A549 (cell line): ENCODE results near the gene MDM1. TPM values are rescaled to one million over a fixed set of nuclear protein-coding genes. Genes with fewer than 3 reads are reported as not detected.

Source experiments
- ATAC-seq, 2 experiments: fragments of 200-7000 bp in 1 of 2; fragments of >200 bp in 1 of 2; cut with Nextera tagmentation in 1 of 2; cut with Tn5 transposase in 1 of 2; 3 replicates each; pipeline versions ENCODE4 v1.8.0 to v1.9.1; 2018 to 2020; ENCODE audit warnings: mild to moderate bottlenecking in 1 of 2, moderate library complexity in 1 of 2
- CTCF ChIA-PET: fragments of 300-600 bp; sonication (Branson Sonifier 250); formaldehyde crosslinking; extraction: SDS; loops from one replicate; lab custom pipeline; 2021; ENCODE audit warnings: antibody characterized with exemption, inconsistent platforms; lab: Yijun Ruan, JAX
- POLR2A ChIA-PET: fragments of 350-600 bp; formaldehyde crosslinking; extraction: SDS; loops from one replicate; lab custom pipeline; 2021; ENCODE audit warnings: antibody characterized with exemption, inconsistent platforms; lab: Yijun Ruan, JAX
- DNase-seq, 2 experiments: peaks; one replicate each; pipeline versions ENCODE4 v3.0.0 to v3.0.0-alpha.2; 2011 to 2016; ENCODE audit warnings: low read depth in 1 of 2, low spot score in 1 of 2
- FAIRE-seq: peaks from 2 replicates; lab custom pipeline; 2011; peaks lifted over from hg19 to GRCh38; lab: Jason Lieb, UNC
- H3K27ac ChIP-seq, 2 experiments: fragments of >200 bp; sonication (Bioruptor Twin); formaldehyde crosslinking; 3 replicates each; pipeline ENCODE4 v1.5.1; 2016 to 2017
- H3K4me1 ChIP-seq: fragments of >200 bp; sonication (Bioruptor Twin); formaldehyde crosslinking; 3 replicates; pipeline ENCODE4 v1.6.1; 2016
- H3K4me2 ChIP-seq: fragments of >200 bp; sonication (Bioruptor Twin); formaldehyde crosslinking; 3 replicates; pipeline ENCODE4 v1.6.1; 2016
- H3K4me3 ChIP-seq: fragments of >200 bp; sonication (Bioruptor Twin); formaldehyde crosslinking; 3 replicates; pipeline ENCODE4 v1.5.1; 2016
- H3K9me3 ChIP-seq: fragments of >200 bp; sonication (Bioruptor Twin); formaldehyde crosslinking; 3 replicates; pipeline ENCODE4 v1.6.1; 2016
- BHLHE40 ChIP-seq: IDR thresholded peaks from 2 replicates; pipeline ENCODE4 v1.6.1; 2012; ENCODE audit warnings: low read depth, low read length, inconsistent platforms
- CBX8 ChIP-seq: fragments of 200-600 bp; sonication (generic); IDR thresholded peaks from 2 replicates; pipeline ENCODE4 v1.6.1; 2016
- CEBPB ChIP-seq, 2 experiments: fragments of >200 bp in 1 of 2; sonication (Bioruptor Twin) in 1 of 2; formaldehyde crosslinking in 1 of 2; IDR thresholded peaks; 2 replicates each; pipeline ENCODE4 v1.6.1; 2012 to 2016
- CHD4 ChIP-seq: fragments of 200-600 bp; sonication (generic); IDR thresholded peaks from 2 replicates; pipeline ENCODE4 v1.6.1; 2016; ENCODE audit warnings: antibody characterized with exemption, mild to moderate bottlenecking, borderline replicate concordance
- CTCF ChIP-seq: fragments of >200 bp; sonication (Bioruptor Twin); formaldehyde crosslinking; IDR thresholded peaks from 3 replicates; pipeline ENCODE4 v1.5.1; 2016
- ESRRA ChIP-seq: fragments of 150-350 bp; IDR thresholded peaks from 2 replicates; pipeline ENCODE4 v1.6.1; 2014; ENCODE audit warnings: mild to moderate bottlenecking, low read length, borderline replicate concordance
- FOSB ChIP-seq: fragments of 250-450 bp; sonication (Bioruptor Pico); IDR thresholded peaks from 2 replicates; pipeline ENCODE4 v1.5.0; 2020; ENCODE audit warnings: mild to moderate bottlenecking, moderate library complexity
- FOSL2 ChIP-seq, 2 experiments: fragments of 450-650 bp in 1 of 2; fragments of >200 bp in 1 of 2; sonication (Bioruptor Twin) in 1 of 2; formaldehyde crosslinking; IDR thresholded peaks; 2 replicates each; pipeline versions ENCODE4 v1.5.0 to v1.6.1; 2016 to 2020; ENCODE audit warnings: mild to moderate bottlenecking in 1 of 2, moderate library complexity in 1 of 2
- GATA3 ChIP-seq: IDR thresholded peaks from 2 replicates; pipeline ENCODE4 v1.6.1; 2012; ENCODE audit warnings: borderline replicate concordance
- HDAC2 ChIP-seq: fragments of 200-600 bp; sonication (generic); IDR thresholded peaks from 2 replicates; pipeline ENCODE4 v1.6.1; 2016
- HEYL ChIP-seq: fragments of 250-450 bp; sonication (Bioruptor Pico); IDR thresholded peaks from 2 replicates; pipeline ENCODE4 v1.8.0; 2021; ENCODE audit warnings: mild to moderate bottlenecking, moderate library complexity
- HMGXB4 ChIP-seq: fragments of 250-450 bp; sonication (Bioruptor Pico); IDR thresholded peaks from 2 replicates; pipeline ENCODE4 v1.5.0; 2021; ENCODE audit warnings: mild to moderate bottlenecking, moderate library complexity, borderline replicate concordance
- HOXB13 ChIP-seq: fragments of 250-450 bp; sonication (Bioruptor Pico); IDR thresholded peaks from 2 replicates; pipeline ENCODE4 v1.5.0; 2020; ENCODE audit warnings: low read depth, mild to moderate bottlenecking, moderate library complexity
- JUN ChIP-seq, 2 experiments: fragments of >200 bp; sonication (Bioruptor Twin); formaldehyde crosslinking; IDR thresholded peaks; 2 replicates in 1 of 2; 3 replicates in 1 of 2; pipeline ENCODE4 v1.6.1; 2016 to 2017
- MAFK ChIP-seq: fragments of 450-650 bp; IDR thresholded peaks from 2 replicates; pipeline ENCODE4 v1.6.1; 2014; ENCODE audit not compliant: partially characterized antibody
- MAZ ChIP-seq: fragments of 150-350 bp; IDR thresholded peaks from 2 replicates; pipeline ENCODE4 v1.6.1; 2014; ENCODE audit warnings: antibody characterized with exemption, low read depth, low read length, borderline replicate concordance
- MYC ChIP-seq: IDR thresholded peaks from 2 replicates; pipeline ENCODE4 v1.6.1; 2012; ENCODE audit warnings: mild to moderate bottlenecking, inconsistent platforms, low read length, improper control_type of control experiment, borderline replicate concordance
- NFE2L2 ChIP-seq: fragments of 150-350 bp; conservative IDR thresholded peaks from 2 replicates; pipeline ENCODE4 v1.6.1; 2014; ENCODE audit warnings: low read length
- POLR2AphosphoS2 ChIP-seq: conservative IDR thresholded peaks from 2 replicates; pipeline ENCODE4 v1.6.1; 2012; ENCODE audit warnings: low read length, improper control_type of control experiment, inconsistent platforms
- RAD21 ChIP-seq, 2 experiments: fragments of >200 bp in 1 of 2; sonication (Bioruptor Twin) in 1 of 2; formaldehyde crosslinking in 1 of 2; IDR thresholded peaks in 1 of 2; conservative IDR thresholded peaks in 1 of 2; 2 replicates in 1 of 2; 3 replicates in 1 of 2; pipeline ENCODE4 v1.6.1; 2012 to 2018; ENCODE audit warnings: inconsistent platforms in 1 of 2
- RARB ChIP-seq: fragments of 250-450 bp; sonication (Bioruptor Pico); IDR thresholded peaks from 2 replicates; pipeline ENCODE4 v1.8.0; 2021; ENCODE audit warnings: mild to moderate bottlenecking, moderate library complexity
- RCOR1 ChIP-seq: fragments of 150-350 bp; IDR thresholded peaks from 2 replicates; pipeline ENCODE4 v1.6.1; 2014; ENCODE audit warnings: antibody characterized with exemption, low read length, low read depth
- RNF2 ChIP-seq: fragments of 200-600 bp; sonication (generic); IDR thresholded peaks from 2 replicates; pipeline ENCODE4 v1.6.1; 2016; ENCODE audit warnings: low read depth, mild to moderate bottlenecking, antibody characterized with exemption, moderate library complexity, borderline replicate concordance
- SREBF2 ChIP-seq: fragments of 450-650 bp; IDR thresholded peaks from 2 replicates; pipeline ENCODE4 v1.6.1; 2014; ENCODE audit warnings: mild to moderate bottlenecking, moderate library complexity
- TFCP2L1 ChIP-seq: fragments of 250-450 bp; sonication (Bioruptor Pico); IDR thresholded peaks from 2 replicates; pipeline ENCODE4 v1.5.0; 2021; ENCODE audit warnings: mild to moderate bottlenecking
- TP53 ChIP-seq: fragments of 250-450 bp; sonication (Bioruptor Pico); IDR thresholded peaks from 2 replicates; pipeline ENCODE4 v1.5.0; 2021; ENCODE audit warnings: mild to moderate bottlenecking, moderate library complexity
- ZC3H11A ChIP-seq: fragments of 450-650 bp; IDR thresholded peaks from 2 replicates; pipeline ENCODE4 v1.6.1; 2014; ENCODE audit warnings: antibody characterized with exemption, mild to moderate bottlenecking
- ZNF302 ChIP-seq: fragments of 250-450 bp; sonication (Bioruptor Pico); IDR thresholded peaks from 2 replicates; pipeline ENCODE4 v1.9.0; 2021; ENCODE audit warnings: inconsistent platforms, mild to moderate bottlenecking, moderate library complexity
- ZSCAN20 ChIP-seq: fragments of 250-450 bp; sonication (Bioruptor Pico); IDR thresholded peaks from 2 replicates; pipeline ENCODE4 v1.8.0; 2022; ENCODE audit warnings: mild to moderate bottlenecking, moderate library complexity
- WGBS: methylation state at CpG from one replicate; pipeline ENCODE4 v1.1.6; 2017; ENCODE audit errors: missing lambda C conversion rate; 5-methylcytosine and 5-hydroxymethylcytosine counted together
- polyA plus RNA-seq, 4 experiments: library from polyadenylated mRNA; depleted of rRNA in 3 of 4; stranded (reverse); fragments of >200 nt; fragmentation: RNase III in 1 of 4; extraction: RNeasy Plus Mini Kit Qiagen cat#74134 plus additional on column Dnase treatment in 1 of 4; gene quantifications; 2 replicates in 3 of 4; 3 replicates in 1 of 4; pipeline ENCODE4 v1.2.3, GENCODE V29; 2011 to 2017
- TF ChIP-seq, protein P1 (sequence below): IDR thresholded peaks from 2 replicates; pipeline ENCODE4 v1.6.1; 2012
- TF ChIP-seq, protein P2 (sequence below): fragments of >200 bp; sonication (Bioruptor Twin); formaldehyde crosslinking; IDR thresholded peaks from 3 replicates; pipeline ENCODE4 v1.6.1; 2016
- TF ChIP-seq, protein P3 (sequence below): IDR thresholded peaks from 2 replicates; pipeline ENCODE4 v1.6.1; 2012

Gene MDM1
- polyA plus RNA-seq, 2 of the 4 experiments (the other 2 are of a cell fraction) = 12.5 to 24.5 TPM

DNA sequence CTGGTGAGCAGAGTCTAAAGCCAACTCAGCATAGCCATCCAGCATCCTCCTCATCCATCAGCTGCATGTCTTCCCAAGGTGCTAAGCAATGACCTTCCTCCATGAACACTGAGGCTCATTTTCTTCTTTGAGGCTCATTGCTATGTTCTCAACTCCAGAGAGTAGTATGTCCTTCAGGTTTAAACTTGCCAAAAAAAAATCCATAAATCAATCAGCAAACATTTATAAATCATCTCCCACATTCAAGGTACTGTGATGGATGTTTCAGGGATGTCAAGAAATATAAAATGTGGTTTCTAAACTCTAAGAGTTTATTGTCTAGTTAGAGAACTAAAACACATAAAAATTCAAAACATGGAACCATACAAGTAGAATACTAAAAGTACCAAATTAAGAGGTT lies 29.8 kb upstream of the MDM1 start (continued):
- TF ChIP-seq FOSB (CRISPR knock-in tag) = no peak

DNA sequence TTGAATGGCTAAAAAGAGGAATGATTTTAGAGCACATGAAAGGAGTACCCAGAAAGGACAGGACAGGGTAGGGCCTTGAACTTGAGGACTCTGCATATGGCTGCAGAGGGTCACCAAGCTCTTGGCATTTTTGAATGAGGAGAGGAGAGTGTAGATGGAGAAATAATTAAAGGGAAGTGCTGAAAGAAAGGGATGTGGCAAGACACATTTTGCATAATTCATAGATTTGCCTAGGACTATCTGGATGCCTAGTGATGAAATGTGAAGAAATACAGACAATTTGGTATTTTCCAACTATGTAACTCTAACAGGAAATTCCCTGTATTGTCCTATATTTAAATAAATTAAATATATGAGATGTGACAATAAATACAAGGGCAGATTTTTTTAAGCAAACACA lies 27.5 kb upstream of the MDM1 start:
- Histone ChIP-seq H3K4me3 (no peak overlapping the region), H3K9me3 (no peaks in the 10 kb centered on the region)
- POLR2A ChIA-PET = interaction anchor here (1.7 kb wide), 1 partner anchor 251 kb away, joined by 7 read pairs; the partner anchor contains the start of gene RAP1B

GRCh38 chr12:68358532-68359485 lies 26.6 kb upstream of the MDM1 start:
- Histone ChIP-seq H3K27ac (peak overlapping the region; percentile 56 to 70), H3K9me3 (no peaks in the 10 kb centered on the region), H3K4me2 (peak overlapping the region; percentile 61), H3K4me1 (peaks cover 13% of the 10 kb centered on the region), H3K4me3 (no peak overlapping the region)
- ChIA-PET CTCF (interaction anchor here (0.6 to 4.0 kb wide), 31 partner anchors 9 to 387 kb away, joined by 3 to 24 read pairs (median 4); partner anchors contain the start of genes RAP1B and SLC35E3), POLR2A (interaction anchor here (0.5 to 1.7 kb wide), 2 partner anchors 252 to 389 kb away, joined by 5 to 7 read pairs; partner anchors contain the start of gene RAP1B)
- ATAC-seq (peak; percentile 84 to 92), FAIRE-seq (no peak), DNase-seq (peak; percentile 52 to 88)
- WGBS = 28% methylated on average over 10 of the region's 10 CpGs
- TF ChIP-seq FOSL2 (IDR thresholded peaks at IDR 0.05) (no peak), FOSL2 (CRISPR knock-in tag; IDR thresholded peaks at IDR 0.05) (no peak), ZSCAN20 (CRISPR knock-in tag) (no peak), SREBF2 (no peak), CEBPB (IDR thresholded peaks at IDR 0.05) (0 out of 4 replicates have a peak, but pooled peaks of 1 of the 2 experiments have one; percentile 16), GATA3 (peak; percentile 46; the same call in 1 of the 2 replicates), TFCP2L1 (CRISPR knock-in tag) (no peak), HMGXB4 (CRISPR knock-in tag) (no peak), CBX8 (no peak), CTCF (peak; percentile 82), HDAC2 (no peak), HOXB13 (CRISPR knock-in tag) (no peak), TP53 (CRISPR knock-in tag) (no peak), CHD4 (no peak), HEYL (CRISPR knock-in tag) (no peak), MAFK (no peak), MAZ (no peak)
- TF ChIP-seq, protein P1, sequence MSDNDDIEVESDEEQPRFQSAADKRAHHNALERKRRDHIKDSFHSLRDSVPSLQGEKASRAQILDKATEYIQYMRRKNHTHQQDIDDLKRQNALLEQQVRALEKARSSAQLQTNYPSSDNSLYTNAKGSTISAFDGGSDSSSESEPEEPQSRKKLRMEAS = no peak
- TF ChIP-seq, protein P2, sequence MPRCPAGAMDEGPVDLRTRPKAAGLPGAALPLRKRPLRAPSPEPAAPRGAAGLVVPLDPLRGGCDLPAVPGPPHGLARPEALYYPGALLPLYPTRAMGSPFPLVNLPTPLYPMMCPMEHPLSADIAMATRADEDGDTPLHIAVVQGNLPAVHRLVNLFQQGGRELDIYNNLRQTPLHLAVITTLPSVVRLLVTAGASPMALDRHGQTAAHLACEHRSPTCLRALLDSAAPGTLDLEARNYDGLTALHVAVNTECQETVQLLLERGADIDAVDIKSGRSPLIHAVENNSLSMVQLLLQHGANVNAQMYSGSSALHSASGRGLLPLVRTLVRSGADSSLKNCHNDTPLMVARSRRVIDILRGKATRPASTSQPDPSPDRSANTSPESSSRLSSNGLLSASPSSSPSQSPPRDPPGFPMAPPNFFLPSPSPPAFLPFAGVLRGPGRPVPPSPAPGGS = no peak

More for the DNA sequence above, 27.5 kb upstream of the MDM1 start:
- FAIRE-seq = no peak
- TF ChIP-seq POLR2AphosphoS2 (no peak), RARB (CRISPR knock-in tag) (no peak), ZNF302 (CRISPR knock-in tag) (no peak), JUN (IDR thresholded peaks at IDR 0.05) (no peak), MAZ (no peak), ZSCAN20 (CRISPR knock-in tag) (no peak), CHD4 (no peak), GATA3 (no peak), RAD21 (conservative IDR thresholded peaks at IDR 0.05 in 1 of 2, IDR thresholded peaks at IDR 0.05 in 1 of 2) (no peak), BHLHE40 (no peak), HEYL (CRISPR knock-in tag) (no peak), TP53 (CRISPR knock-in tag) (no peak), MYC (no peak), RNF2 (no peak), NFE2L2 (no peak), RCOR1 (no peak), ESRRA (no peak), FOSB (CRISPR knock-in tag) (no peak), ZC3H11A (no peak)
- TF ChIP-seq, protein P3, sequence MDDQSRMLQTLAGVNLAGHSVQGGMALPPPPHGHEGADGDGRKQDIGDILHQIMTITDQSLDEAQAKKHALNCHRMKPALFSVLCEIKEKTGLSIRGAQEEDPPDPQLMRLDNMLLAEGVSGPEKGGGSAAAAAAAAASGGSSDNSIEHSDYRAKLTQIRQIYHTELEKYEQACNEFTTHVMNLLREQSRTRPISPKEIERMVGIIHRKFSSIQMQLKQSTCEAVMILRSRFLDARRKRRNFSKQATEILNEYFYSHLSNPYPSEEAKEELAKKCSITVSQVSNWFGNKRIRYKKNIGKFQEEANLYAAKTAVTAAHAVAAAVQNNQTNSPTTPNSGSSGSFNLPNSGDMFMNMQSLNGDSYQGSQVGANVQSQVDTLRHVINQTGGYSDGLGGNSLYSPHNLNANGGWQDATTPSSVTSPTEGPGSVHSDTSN = no peak
- TF ChIP-seq, all 56 proteins: peak for 0
- Histone ChIP-seq H3K27ac (no peak overlapping the region), H3K4me2 (no peak overlapping the region), H3K4me1 (peaks cover 22% of the 10 kb centered on the region)
- ATAC-seq (no peak), DNase-seq (no peak)
- CTCF ChIA-PET = interaction anchor here (0.6 to 4.0 kb wide), 24 partner anchors 10 to 386 kb away, joined by 3 to 24 read pairs (median 4); partner anchors contain the start of genes RAP1B and SLC35E3
